GM18517 (cell line): Measurements from ENCODE around the gene CMTM8.

ENCODE experiments used
- ATAC-seq: cut with Tn5 transposase; IDR thresholded peaks from one replicate; pipeline ENCODE4 v1.9.1; 2021; ENCODE audit warnings: mild to moderate bottlenecking, moderate library complexity; ENCODE audit not compliant: unreplicated experiment

The CMTM8 gene

GRCh38 chr3:32334675-32335074, 96.2 kb downstream of the CMTM8 start:
- no peak for ATAC-seq

- ATAC-seq = no peak
Observed at GRCh38 chr3:32335365-32336112, 97.1 kb downstream of the CMTM8 start.

- no peak for ATAC-seq
Observed at GRCh38 chr3:32336113-32336498, 97.6 kb downstream of the CMTM8 start.

- ATAC-seq = no peak
Observed at GRCh38 chr3:32337505-32337904, 99.0 kb downstream of the CMTM8 start.

- ATAC-seq = no peak
Observed at GRCh38 chr3:32340039-32340438, 101.6 kb downstream of the CMTM8 start.

GRCh38 chr3:32340611-32341365, 102.3 kb downstream of the CMTM8 start:
- no peak for ATAC-seq

GRCh38 chr3:32347343-32348125, 109.1 kb downstream of the CMTM8 start:
- no peak for ATAC-seq

GRCh38 chr3:32349184-32349583, 110.7 kb downstream of the CMTM8 start:
- ATAC-seq = no peak

GRCh38 chr3:32352563-32352962, 114.1 kb downstream of the CMTM8 start:
- ATAC-seq = no peak

GRCh38 chr3:32353351-32353750, 114.9 kb downstream of the CMTM8 start:
- ATAC-seq = no peak

- no peak for ATAC-seq
Observed at GRCh38 chr3:32354362-32354778, 115.9 kb downstream of the CMTM8 start.

GRCh38 chr3:32355751-32356291, 117.3 kb downstream of the CMTM8 start:
- no peak for ATAC-seq

- no peak for ATAC-seq
Observed at GRCh38 chr3:32359766-32360492, 121.4 kb downstream of the CMTM8 start.

GRCh38 chr3:32360493-32360827, 122.0 kb downstream of the CMTM8 start:
- ATAC-seq = no peak

- ATAC-seq = no peak
Observed at GRCh38 chr3:32366638-32367397, 128.3 kb downstream of the CMTM8 start.

- no peak for ATAC-seq
Observed at GRCh38 chr3:32367442-32367841, 129.0 kb downstream of the CMTM8 start.

GRCh38 chr3:32371461-32372212, 133.2 kb downstream of the CMTM8 start:
- no peak for ATAC-seq

- ATAC-seq = no peak
Observed at GRCh38 chr3:32372213-32372490, 133.7 kb downstream of the CMTM8 start.

- ATAC-seq = no peak
Observed at GRCh38 chr3:32373276-32373675, 134.8 kb downstream of the CMTM8 start.

GRCh38 chr3:32373844-32374243, 135.4 kb downstream of the CMTM8 start:
- ATAC-seq = no peak
